HG02798 (cell line): ENCODE data around the gene ESRRG.

ENCODE experiments used
- ATAC-seq: cut with Tn5 transposase; IDR thresholded peaks from one replicate; pipeline ENCODE4 v1.9.1; 2021; ENCODE audit warnings: mild to moderate bottlenecking; ENCODE audit not compliant: unreplicated experiment, poor library complexity

The ESRRG gene

GRCh38 chr1:216587715-216588114, 135.5 kb downstream of the ESRRG start:
- ATAC-seq = no peak

- ATAC-seq = no peak
Measured at GRCh38 chr1:216582151-216582550, 141.1 kb downstream of the ESRRG start.

GRCh38 chr1:216580538-216581057, 142.6 kb downstream of the ESRRG start:
- ATAC-seq = no peak

GRCh38 chr1:216576234-216576937, 146.8 kb downstream of the ESRRG start:
- ATAC-seq = no peak

- no peak for ATAC-seq
Measured at GRCh38 chr1:216566641-216567205, 156.5 kb downstream of the ESRRG start.

GRCh38 chr1:216563087-216563486, 160.1 kb downstream of the ESRRG start:
- no peak for ATAC-seq

GRCh38 chr1:216562383-216562782, 160.8 kb downstream of the ESRRG start:
- no peak for ATAC-seq

GRCh38 chr1:216560527-216560926, 162.7 kb downstream of the ESRRG start:
- ATAC-seq = no peak

GRCh38 chr1:216559359-216559758, 163.9 kb downstream of the ESRRG start:
- ATAC-seq = no peak

GRCh38 chr1:216555653-216556052, 167.6 kb downstream of the ESRRG start:
- ATAC-seq = no peak

GRCh38 chr1:216554934-216555333, 168.3 kb downstream of the ESRRG start:
- no peak for ATAC-seq

- ATAC-seq = no peak
Measured at GRCh38 chr1:216553766-216554165, 169.5 kb downstream of the ESRRG start.

- no peak for ATAC-seq
Measured at GRCh38 chr1:216553040-216553439, 170.2 kb downstream of the ESRRG start.

- ATAC-seq = no peak
Measured at GRCh38 chr1:216549796-216550195, 173.4 kb downstream of the ESRRG start.

- ATAC-seq = no peak
Measured at GRCh38 chr1:216542741-216543140, 180.5 kb downstream of the ESRRG start.

GRCh38 chr1:216542263-216542662, 181.0 kb downstream of the ESRRG start:
- no peak for ATAC-seq

GRCh38 chr1:216535751-216536150, 187.5 kb downstream of the ESRRG start:
- ATAC-seq = no peak

GRCh38 chr1:216535059-216535458, 188.2 kb downstream of the ESRRG start:
- ATAC-seq = no peak

GRCh38 chr1:216533776-216534175, 189.5 kb downstream of the ESRRG start:
- ATAC-seq = no peak

GRCh38 chr1:216532251-216532798, 190.9 kb downstream of the ESRRG start:
- no peak for ATAC-seq
